Ovary (tissue), 9 donors: ENCODE data around the gene KCTD20. TPM values are rescaled to one million over a fixed set of nuclear protein-coding genes. Genes with fewer than 3 reads are reported as not detected.

Experiments
- DNase-seq, 5 donors: peaks; one replicate each; pipeline ENCODE4 v3.0.0-alpha.2; 2019 to 2020
- H3K27ac ChIP-seq, 2 donors: fragments of 200-600 bp; one replicate each; pipeline versions ENCODE4 v1.5.1 to v1.8.0; 2019 to 2022
- H3K27me3 ChIP-seq: fragments of 200-600 bp; one replicate; pipeline ENCODE4 v1.8.0; 2022
- H3K36me3 ChIP-seq: fragments of 200-600 bp; sonication (generic); one replicate; pipeline ENCODE4 v1.5.1; 2019
- H3K4me1 ChIP-seq: one replicate; pipeline ENCODE4 v1.8.1; 2013; ENCODE audit warnings: mild to moderate bottlenecking, moderate library complexity; ENCODE audit not compliant: insufficient read depth
- H3K4me3 ChIP-seq: fragments of 200-600 bp; sonication (generic); one replicate; pipeline ENCODE4 v1.5.1; 2017
- H3K9me3 ChIP-seq, 2 donors: fragments of 200-600 bp in 1 of 2; sonication (generic) in 1 of 2; one replicate each; pipeline versions ENCODE4 v1.5.1 to v1.8.1; 2013 to 2019; ENCODE audit warnings: mild to moderate bottlenecking in 1 of 2, moderate library complexity in 1 of 2
- EP300 ChIP-seq: sonication (generic); formaldehyde crosslinking; IDR thresholded peaks from one replicate; pipeline ENCODE4 v1.6.1; 2017; ENCODE audit warnings: antibody characterized with exemption
- POLR2A ChIP-seq: fragments of 450-650 bp; IDR thresholded peaks from one replicate; pipeline ENCODE4 v1.6.1; 2017; ENCODE audit warnings: antibody characterized with exemption, mild to moderate bottlenecking, moderate library complexity
- WGBS, 3 donors: extraction: QIAGEN DNeasy Blood & Tissue Kit in 1 of 3; methylation state at CpG; one replicate each; pipeline versions ENCODE4 v1.1.5 to v1.1.7; 2013 to 2017; 5-methylcytosine and 5-hydroxymethylcytosine counted together
- intact Hi-C, 4 donors: fragments of 100-400 bp; cut with DNase I; formaldehyde crosslinking; loops; one replicate each; pipeline versions ENCODE4 v1.11.0 to v1.15.1; 2022 to 2023
- polyA plus RNA-seq, 2 donors: library from polyadenylated mRNA; stranded (reverse); fragments of 200-250 nt in 1 of 2; fragments of 350-450 nt in 1 of 2; fragmentation: Illumina TruSeq in 1 of 2; extraction: RNeasy Lipid Tissue Mini Kit (QIAGEN cat#74804) in 1 of 2; gene quantifications; one replicate each; pipeline ENCODE4 v1.2.3, GENCODE V29; 2013 to 2014
- small RNA-seq: library from RNA; depleted of rRNA; stranded (forward); fragments of <200 nt; gene quantifications from one replicate; pipeline ENCODE3, GENCODE V24; 2016
- total RNA-seq, 7 donors: library from RNA; depleted of rRNA in 2 of 7; stranded (reverse); fragments of >200 nt in 2 of 7; fragmentation: NEBNext Ultra II Directional in 3 of 7; extraction: Animal tissue kit (Norgen Biotek cat#: 25700) in 3 of 7; gene quantifications; one replicate each; pipeline versions ENCODE4 v1.1.0 to v1.2.4, GENCODE V29; 2016 to 2023
- TF ChIP-seq, protein P1 (sequence below), 3 donors: fragments of 450-650 bp in 2 of 3; fragments of 200-600 bp in 1 of 3; IDR thresholded peaks; one replicate each; pipeline versions ENCODE4 v1.5.1 to v1.8.0; 2016 to 2022; ENCODE audit warnings: antibody characterized with exemption in 3 of 3, mild to moderate bottlenecking in 1 of 3
- donor health status: DM: no; HTN: no; CAD: no; lungs with moderate emphysema.
- donor health status: DM: no; HTN: no; CAD: no.
- donor health status: Bipolar disorder and iron deficiency.
- donor health status: DM: yes; HTN: yes; CAD: no.
- donor health status: DM: no; HTN: no; CAD: no.
- donor health status: DM: yes; HTN: yes; CAD: no.

The KCTD20 gene
- total and polyA plus RNA-seq, 9 donors = 21.7 to 73.7 (median 46.2) TPM

DNA sequence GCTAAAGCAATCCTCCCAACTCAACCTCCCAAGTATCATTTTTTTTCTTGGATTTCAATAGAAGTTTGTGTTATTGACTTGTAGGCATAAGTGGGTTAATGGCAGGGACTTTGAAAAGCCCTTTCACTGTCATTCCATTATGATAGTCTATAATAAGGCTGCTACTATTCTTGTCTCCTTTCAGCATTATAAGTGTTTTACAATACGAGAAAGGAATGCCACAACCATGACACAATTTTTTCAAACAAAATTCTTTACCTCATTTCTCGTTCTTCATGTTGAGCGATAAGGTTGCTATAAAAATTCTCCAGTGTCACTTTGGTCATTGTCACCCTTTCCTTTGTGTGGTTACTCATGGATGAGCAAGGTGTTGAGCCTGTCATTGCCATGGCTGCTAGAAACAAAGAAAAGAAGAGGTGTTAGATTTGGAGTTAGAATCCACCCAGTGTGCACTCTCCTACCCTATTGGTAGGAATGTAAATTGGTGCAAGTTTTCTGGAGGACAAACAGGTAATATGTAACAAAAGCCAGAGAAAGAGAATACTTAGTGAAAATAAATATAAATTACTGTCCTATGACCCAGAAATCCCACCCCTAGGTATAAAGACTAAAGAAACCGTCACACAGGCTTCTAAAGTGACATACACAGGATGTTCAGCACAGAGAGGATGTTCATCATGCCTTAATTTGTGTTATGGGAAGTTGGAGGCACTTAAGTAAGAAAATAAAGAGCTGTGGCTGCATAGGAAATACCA is 97.2 kb downstream of the KCTD20 start:
- WGBS, 3 donors = 94 to 95% (median 94%) methylated on average over 4 of the region's 4 CpGs
- no peak overlapping the region for H3K4me3 ChIP-seq
- TF ChIP-seq EP300 = no peak
- TF ChIP-seq, protein P1, sequence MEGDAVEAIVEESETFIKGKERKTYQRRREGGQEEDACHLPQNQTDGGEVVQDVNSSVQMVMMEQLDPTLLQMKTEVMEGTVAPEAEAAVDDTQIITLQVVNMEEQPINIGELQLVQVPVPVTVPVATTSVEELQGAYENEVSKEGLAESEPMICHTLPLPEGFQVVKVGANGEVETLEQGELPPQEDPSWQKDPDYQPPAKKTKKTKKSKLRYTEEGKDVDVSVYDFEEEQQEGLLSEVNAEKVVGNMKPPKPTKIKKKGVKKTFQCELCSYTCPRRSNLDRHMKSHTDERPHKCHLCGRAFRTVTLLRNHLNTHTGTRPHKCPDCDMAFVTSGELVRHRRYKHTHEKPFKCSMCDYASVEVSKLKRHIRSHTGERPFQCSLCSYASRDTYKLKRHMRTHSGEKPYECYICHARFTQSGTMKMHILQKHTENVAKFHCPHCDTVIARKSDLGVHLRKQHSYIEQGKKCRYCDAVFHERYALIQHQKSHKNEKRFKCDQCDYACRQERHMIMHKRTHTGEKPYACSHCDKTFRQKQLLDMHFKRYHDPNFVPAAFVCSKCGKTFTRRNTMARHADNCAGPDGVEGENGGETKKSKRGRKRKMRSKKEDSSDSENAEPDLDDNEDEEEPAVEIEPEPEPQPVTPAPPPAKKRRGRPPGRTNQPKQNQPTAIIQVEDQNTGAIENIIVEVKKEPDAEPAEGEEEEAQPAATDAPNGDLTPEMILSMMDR (IDR thresholded peaks at IDR 0.05) = no peak
- TF ChIP-seq POLR2A = no peak
- no peaks in the 10 kb centered on the region for H3K36me3 ChIP-seq
- peaks cover 9% of the 10 kb centered on the region for H3K4me1 ChIP-seq
- H3K9me3 ChIP-seq = no peaks in the 10 kb centered on the region
- H3K27ac ChIP-seq = no peak overlapping the region
- intact Hi-C loops = loop anchor here in 1 of 4 donors (5.0 to 10.0 kb wide), 2 partner anchors 43 to 95 kb away; partner anchors contain the start of genes KCTD20 and PXT1
- H3K27me3 ChIP-seq = no peaks in the 10 kb centered on the region
- no peak for DNase-seq

Small RNA genes lying within 50 kb of the gene (small RNA-seq; reads per million reads assigned to genes)
- not detected for gene RN7SL502P

Other genes with a start within 250 kb of the KCTD20 start
- 10 to 100 TPM; 15.7 to 34.5 (median 31.0) TPM for gene BRPF3, start 246.3 kb upstream of the KCTD20 start, total RNA-seq
- 10 to 100 TPM; 18.2 to 30.3 TPM for gene BRPF3, start 246.3 kb upstream of the KCTD20 start, polyA plus RNA-seq
- under 1 TPM in 2 of 7 donors, not detected in 5; 0.18 to 0.20 TPM for gene PNPLA1, start 172.9 kb upstream of the KCTD20 start, total RNA-seq
- gene PNPLA1, start 172.9 kb upstream of the KCTD20 start, polyA plus RNA-seq = under 1 TPM; 0.04 to 0.07 TPM
- gene BNIP5, start 106.1 kb upstream of the KCTD20 start, total RNA-seq = 1 to 10 TPM in 1 of 7 donors, under 1 TPM in 3, not detected in 3; 0.05 to 1.4 (median 0.18) TPM
- gene BNIP5, start 106.1 kb upstream of the KCTD20 start, polyA plus RNA-seq = under 1 TPM in 1 of 2 donors, not detected in 1; 0.01 TPM
- gene ETV7, start 55.3 kb upstream of the KCTD20 start, total RNA-seq = 1 to 10 TPM; 1.3 to 3.7 (median 2.1) TPM
- 1 to 10 TPM; 1.1 to 1.2 TPM for gene ETV7, start 55.3 kb upstream of the KCTD20 start, polyA plus RNA-seq
- gene PXT1, start 146 bp upstream of the KCTD20 start, total RNA-seq = not detected
- not detected for gene PXT1, start 146 bp upstream of the KCTD20 start, polyA plus RNA-seq
- gene STK38, start 104.5 kb downstream of the KCTD20 start, total RNA-seq = 10 to 100 TPM in 6 of 7 donors, 1 to 10 TPM in 1; 8.9 to 24.2 (median 15.5) TPM
- gene STK38, start 104.5 kb downstream of the KCTD20 start, polyA plus RNA-seq = 10 to 100 TPM in 1 of 2 donors, 1 to 10 TPM in 1; 9.0 to 35.4 TPM
- 100 to 1,000 TPM; 146 to 345 (median 280) TPM for gene SRSF3, start 151.4 kb downstream of the KCTD20 start, total RNA-seq
- gene SRSF3, start 151.4 kb downstream of the KCTD20 start, polyA plus RNA-seq = 100 to 1,000 TPM; 244 to 267 TPM
- gene CDKN1A, start 235.7 kb downstream of the KCTD20 start, total RNA-seq = 100 to 1,000 TPM in 6 of 7 donors, 10 to 100 TPM in 1; 82.1 to 305 (median 129) TPM
- 100 to 1,000 TPM; 134 to 142 TPM for gene CDKN1A, start 235.7 kb downstream of the KCTD20 start, polyA plus RNA-seq